ENCODE data around the gene TMEM132D. TPM values are rescaled to one million over a fixed set of nuclear protein-coding genes. Genes with fewer than 3 reads are reported as not detected.

TMEM132D gene
- total RNA-seq, 1 donor from 2014 or later: not detected

DNA sequence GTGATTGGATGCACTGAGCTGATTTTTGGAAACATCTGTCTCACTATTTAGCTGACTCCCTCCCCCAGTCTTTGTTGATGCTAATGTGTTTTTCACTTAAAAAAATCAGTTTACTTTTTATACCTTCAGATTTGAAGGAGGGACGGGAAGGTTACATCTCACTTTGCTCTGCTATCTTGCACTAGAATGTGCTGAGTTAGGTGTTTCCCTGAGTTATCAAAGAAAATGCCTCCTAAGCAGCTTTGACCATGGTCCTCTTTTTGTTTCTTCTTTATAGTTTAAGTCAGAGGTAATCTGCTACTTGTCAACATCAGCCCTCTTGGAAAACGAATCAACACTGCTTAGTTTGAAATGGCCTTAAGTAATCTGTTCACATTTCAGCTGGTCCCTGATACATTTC, 222.0 kb downstream of the TMEM132D start:
- TF ChIP-seq EZH2 (IDR thresholded peaks at IDR 0.05; ENCODE audit: insufficient read depth, low read length): no peak
- TF ChIP-seq, protein P1, sequence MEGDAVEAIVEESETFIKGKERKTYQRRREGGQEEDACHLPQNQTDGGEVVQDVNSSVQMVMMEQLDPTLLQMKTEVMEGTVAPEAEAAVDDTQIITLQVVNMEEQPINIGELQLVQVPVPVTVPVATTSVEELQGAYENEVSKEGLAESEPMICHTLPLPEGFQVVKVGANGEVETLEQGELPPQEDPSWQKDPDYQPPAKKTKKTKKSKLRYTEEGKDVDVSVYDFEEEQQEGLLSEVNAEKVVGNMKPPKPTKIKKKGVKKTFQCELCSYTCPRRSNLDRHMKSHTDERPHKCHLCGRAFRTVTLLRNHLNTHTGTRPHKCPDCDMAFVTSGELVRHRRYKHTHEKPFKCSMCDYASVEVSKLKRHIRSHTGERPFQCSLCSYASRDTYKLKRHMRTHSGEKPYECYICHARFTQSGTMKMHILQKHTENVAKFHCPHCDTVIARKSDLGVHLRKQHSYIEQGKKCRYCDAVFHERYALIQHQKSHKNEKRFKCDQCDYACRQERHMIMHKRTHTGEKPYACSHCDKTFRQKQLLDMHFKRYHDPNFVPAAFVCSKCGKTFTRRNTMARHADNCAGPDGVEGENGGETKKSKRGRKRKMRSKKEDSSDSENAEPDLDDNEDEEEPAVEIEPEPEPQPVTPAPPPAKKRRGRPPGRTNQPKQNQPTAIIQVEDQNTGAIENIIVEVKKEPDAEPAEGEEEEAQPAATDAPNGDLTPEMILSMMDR (IDR thresholded peaks at IDR 0.05; ENCODE audit: insufficient read depth, low read depth, low read length): no peak
- Histone ChIP-seq H3K36me3 (ENCODE audit: insufficient read depth, low read length) (no peaks in the 10 kb centered on the region), H3K27ac (ENCODE audit: low read depth, low read length) (no peak overlapping the region), H3K4me1 (ENCODE audit: insufficient read depth, low read length) (no peaks in the 10 kb centered on the region), H3K4me2 (ENCODE audit: low read length) (no peak overlapping the region), H3K27me3 (ENCODE audit: insufficient read depth, low read length) (no peaks in the 10 kb centered on the region), H3K9me3 (ENCODE audit: insufficient read depth, low read depth, low read length) (no peaks in the 10 kb centered on the region), H3K79me2 (ENCODE audit: insufficient read depth, low read length) (no peaks in the 10 kb centered on the region), H3K4me3 (ENCODE audit: insufficient read depth, low read depth, low read length) (no peak overlapping the region), H4K20me1 (ENCODE audit: insufficient read depth, low read length) (no peaks in the 10 kb centered on the region), H3K9ac (ENCODE audit: low read length) (no peak overlapping the region), H2AFZ (ENCODE audit: low read depth, low read length) (no peak overlapping the region)
- DNase-seq (ENCODE audit: low read depth): no peak
- no peak for FAIRE-seq
- no peaks in the 10 kb centered on the region for H3K27me3 Mint-ChIP-seq (ENCODE audit: low read depth, unreplicated experiment)
- H3K4me3 Mint-ChIP-seq (ENCODE audit: unreplicated experiment): no peak overlapping the region
- H3K27ac Mint-ChIP-seq (ENCODE audit: unreplicated experiment): no peak overlapping the region
- H3K4me1 Mint-ChIP-seq (ENCODE audit: low read depth, unreplicated experiment): no peaks in the 10 kb centered on the region
- no peaks in the 10 kb centered on the region for H3K36me3 Mint-ChIP-seq (ENCODE audit: low read depth, unreplicated experiment)
- H3K9me3 Mint-ChIP-seq (ENCODE audit: unreplicated experiment): peaks cover 9% of the 10 kb centered on the region

DNA sequence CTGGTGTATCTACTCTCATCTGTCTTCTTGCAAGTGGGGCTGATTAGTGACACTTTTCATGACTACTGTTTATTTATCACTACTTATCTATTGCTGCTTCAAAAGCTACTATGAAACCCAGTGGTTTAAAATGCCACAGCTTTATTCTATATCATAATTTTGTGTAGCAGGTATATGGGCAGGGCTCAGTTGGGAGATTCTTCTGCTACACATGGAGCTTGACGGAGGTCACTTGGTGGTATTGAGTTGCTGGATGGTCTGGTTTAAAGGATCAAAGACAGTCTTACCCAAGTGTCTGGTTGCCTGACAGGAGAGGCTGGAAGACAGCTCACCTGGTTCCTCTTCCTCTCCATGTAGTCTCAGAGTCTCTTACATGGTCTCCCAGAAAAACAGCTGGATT, 222.7 kb downstream of the TMEM132D start:
- H3K4me1 ChIP-seq (ENCODE audit: insufficient read depth, low read length): no peaks in the 10 kb centered on the region

DNA sequence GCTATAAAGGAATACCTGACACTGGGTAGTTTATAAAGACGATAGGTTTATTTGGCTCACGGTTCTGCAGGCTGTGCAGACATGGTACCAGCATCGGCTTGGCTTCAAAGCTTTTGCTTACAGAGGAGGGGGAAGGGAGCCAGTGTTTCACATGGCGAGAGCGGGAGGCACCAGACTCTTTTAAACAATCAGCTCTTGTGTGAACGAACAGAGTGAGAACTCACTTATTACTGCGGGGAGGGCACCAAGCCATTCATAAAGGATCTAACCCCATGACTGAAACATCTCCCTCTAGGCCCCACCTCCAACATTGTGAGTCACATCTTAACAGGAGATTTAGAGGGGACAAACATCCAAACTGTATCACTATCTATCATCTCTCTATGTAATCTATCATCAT, 227.4 kb downstream of the TMEM132D start:
- FAIRE-seq (no peak), DNase-seq (ENCODE audit: low read depth) (no peak)
- H3K27ac Mint-ChIP-seq (ENCODE audit: unreplicated experiment): no peak overlapping the region
- no peak overlapping the region for H3K27ac ChIP-seq (ENCODE audit: low read depth, low read length)
- H3K9me3 Mint-ChIP-seq (ENCODE audit: unreplicated experiment): peaks cover 6% of the 10 kb centered on the region
- H3K27me3 Mint-ChIP-seq (ENCODE audit: low read depth, unreplicated experiment): no peaks in the 10 kb centered on the region
- H3K36me3 ChIP-seq (ENCODE audit: insufficient read depth, low read length): no peaks in the 10 kb centered on the region
- no peak overlapping the region for H2AFZ ChIP-seq (ENCODE audit: low read depth, low read length)
- H3K4me1 ChIP-seq (ENCODE audit: insufficient read depth, low read length): no peaks in the 10 kb centered on the region
- no peaks in the 10 kb centered on the region for H3K79me2 ChIP-seq (ENCODE audit: insufficient read depth, low read length)
- no peak overlapping the region for H3K4me3 Mint-ChIP-seq (ENCODE audit: unreplicated experiment)
- H3K4me3 ChIP-seq (ENCODE audit: insufficient read depth, low read depth, low read length): no peak overlapping the region
- H3K27me3 ChIP-seq (ENCODE audit: insufficient read depth, low read length): no peaks in the 10 kb centered on the region
- H3K4me1 Mint-ChIP-seq (ENCODE audit: low read depth, unreplicated experiment): no peaks in the 10 kb centered on the region
- no peaks in the 10 kb centered on the region for H3K36me3 Mint-ChIP-seq (ENCODE audit: low read depth, unreplicated experiment)
- H4K20me1 ChIP-seq (ENCODE audit: insufficient read depth, low read length): no peaks in the 10 kb centered on the region
- no peak overlapping the region for H3K9ac ChIP-seq (ENCODE audit: low read length)
- no peak for TF ChIP-seq EZH2 (IDR thresholded peaks at IDR 0.05; ENCODE audit: insufficient read depth, low read length)
- TF ChIP-seq, protein P1 (IDR thresholded peaks at IDR 0.05; ENCODE audit: insufficient read depth, low read depth, low read length): no peak
- H3K9me3 ChIP-seq (ENCODE audit: insufficient read depth, low read depth, low read length): no peaks in the 10 kb centered on the region
- H3K4me2 ChIP-seq (ENCODE audit: low read length): no peak overlapping the region

More for the DNA sequence above, 222.7 kb downstream of the TMEM132D start:
- Mint-ChIP-seq H3K27ac (ENCODE audit: unreplicated experiment) (no peak overlapping the region), H3K4me3 (ENCODE audit: unreplicated experiment) (no peak overlapping the region), H3K9me3 (ENCODE audit: unreplicated experiment) (peaks cover 11% of the 10 kb centered on the region), H3K36me3 (ENCODE audit: low read depth, unreplicated experiment) (no peaks in the 10 kb centered on the region), H3K4me1 (ENCODE audit: low read depth, unreplicated experiment) (no peaks in the 10 kb centered on the region), H3K27me3 (ENCODE audit: low read depth, unreplicated experiment) (no peaks in the 10 kb centered on the region)
- H3K27me3 ChIP-seq (ENCODE audit: insufficient read depth, low read length): no peaks in the 10 kb centered on the region
- no peak overlapping the region for H3K27ac ChIP-seq (ENCODE audit: low read depth, low read length)
- H3K79me2 ChIP-seq (ENCODE audit: insufficient read depth, low read length): no peaks in the 10 kb centered on the region
- TF ChIP-seq EZH2 (IDR thresholded peaks at IDR 0.05; ENCODE audit: insufficient read depth, low read length): no peak
- TF ChIP-seq, protein P1 (IDR thresholded peaks at IDR 0.05; ENCODE audit: insufficient read depth, low read depth, low read length): no peak
- no peak overlapping the region for H3K9ac ChIP-seq (ENCODE audit: low read length)
- FAIRE-seq: no peak
- H3K4me3 ChIP-seq (ENCODE audit: insufficient read depth, low read depth, low read length): no peak overlapping the region
- DNase-seq (ENCODE audit: low read depth): no peak
- H4K20me1 ChIP-seq (ENCODE audit: insufficient read depth, low read length): no peaks in the 10 kb centered on the region
- H3K4me2 ChIP-seq (ENCODE audit: low read length): no peak overlapping the region
- no peaks in the 10 kb centered on the region for H3K9me3 ChIP-seq (ENCODE audit: insufficient read depth, low read depth, low read length)
- no peaks in the 10 kb centered on the region for H3K36me3 ChIP-seq (ENCODE audit: insufficient read depth, low read length)
- no peak overlapping the region for H2AFZ ChIP-seq (ENCODE audit: low read depth, low read length)

Measured in astrocyte (in vitro differentiated cells and primary cell).